Daoy (cell line): ENCODE measurements around the gene GRAP. TPM values are rescaled to one million over a fixed set of nuclear protein-coding genes. Genes with fewer than 3 reads are reported as not detected.
"Not testable (repeated sequence)": the region's sequence is repeated elsewhere in the genome, so short reads cannot be mapped to it uniquely, and the experiment has no call there.

ENCODE experiments used
- DNase-seq: peaks from one replicate; pipeline ENCODE4 v3.0.0-alpha.2; 2015; ENCODE audit warnings: low read depth
- total RNA-seq: library from RNA; depleted of rRNA; stranded (reverse); fragments of >200 nt; shearing (Covaris generic); gene quantifications from 2 replicates; pipeline ENCODE4 v1.2.3, GENCODE V29; 2014; rRNA removed

GRAP gene
- not detected in 2 replicates for total RNA-seq

DNA sequence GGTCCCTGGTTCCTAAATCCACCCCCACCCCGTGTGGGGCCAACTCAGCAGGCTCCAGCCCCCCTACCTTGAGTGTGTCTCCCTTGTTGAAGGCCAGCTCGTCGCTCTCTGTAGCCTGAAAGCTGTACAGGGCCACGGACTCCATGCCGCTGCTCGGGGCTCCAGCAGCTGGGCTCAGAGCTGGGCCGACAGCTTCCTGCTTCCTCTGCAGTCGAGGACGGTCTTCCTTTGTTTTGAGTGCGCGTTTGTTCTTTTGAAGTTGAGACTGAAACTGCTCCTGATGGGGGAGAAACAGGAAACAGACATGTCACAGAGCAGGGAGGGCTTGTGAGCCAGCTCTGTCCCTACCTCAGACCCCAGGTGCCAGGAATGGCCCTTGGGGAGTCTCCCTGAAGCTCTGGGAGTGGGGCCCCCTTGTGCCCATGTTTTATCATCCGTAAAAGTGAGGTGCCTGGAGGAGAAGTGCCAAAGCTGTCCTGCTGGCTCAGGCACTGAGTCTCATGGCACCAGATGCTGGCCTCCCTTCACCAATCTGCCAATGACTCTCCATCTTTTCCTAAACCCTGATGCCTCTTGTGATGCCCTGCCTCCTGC is at the start of gene GRAP:
Gene GRAP, minus strand, starts transcription at position 176 of the 594 bp plus-strand sequence. Its CDS starts 31 bp downstream, at position 145.
- not testable (repeated sequence) for DNase-seq

DNA sequence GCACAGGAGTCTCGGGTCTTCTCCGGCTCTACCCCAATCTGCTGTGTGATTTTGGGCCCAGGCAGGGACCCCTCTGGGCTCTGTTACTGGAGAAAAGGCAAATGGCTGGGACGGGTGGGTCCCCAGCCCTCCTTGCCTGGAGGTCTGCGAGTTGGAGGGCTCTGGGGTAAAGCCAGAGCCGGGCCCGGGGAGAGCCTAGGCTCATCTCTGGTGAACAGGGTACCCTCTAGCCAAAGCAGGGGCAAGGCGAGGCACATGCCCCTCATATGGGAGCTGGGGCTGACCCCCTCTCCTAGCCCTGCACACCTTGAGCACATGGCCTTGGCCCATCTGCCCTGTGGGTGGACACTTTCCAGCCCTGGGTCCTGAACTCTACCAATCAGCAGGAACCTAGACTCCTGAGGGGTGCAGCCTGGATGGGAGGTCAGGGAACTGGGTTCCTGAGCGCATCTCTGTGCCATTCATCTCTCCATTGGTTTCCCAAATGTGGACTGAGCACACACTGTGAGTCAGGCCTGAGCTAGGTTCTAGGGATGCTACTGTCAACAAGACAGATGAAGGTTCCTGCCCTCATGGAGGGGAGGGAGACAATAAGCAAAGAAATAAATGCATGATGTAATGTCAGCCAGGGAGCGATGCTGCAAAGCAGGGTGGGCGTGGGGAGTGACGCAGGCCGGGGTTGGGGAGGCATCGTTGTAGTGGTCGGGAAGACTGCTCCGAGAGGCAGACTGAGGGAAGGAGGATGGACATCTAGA is 47.1 kb upstream of the GRAP start:
- DNase-seq, result not testable (repeated sequence)

DNA sequence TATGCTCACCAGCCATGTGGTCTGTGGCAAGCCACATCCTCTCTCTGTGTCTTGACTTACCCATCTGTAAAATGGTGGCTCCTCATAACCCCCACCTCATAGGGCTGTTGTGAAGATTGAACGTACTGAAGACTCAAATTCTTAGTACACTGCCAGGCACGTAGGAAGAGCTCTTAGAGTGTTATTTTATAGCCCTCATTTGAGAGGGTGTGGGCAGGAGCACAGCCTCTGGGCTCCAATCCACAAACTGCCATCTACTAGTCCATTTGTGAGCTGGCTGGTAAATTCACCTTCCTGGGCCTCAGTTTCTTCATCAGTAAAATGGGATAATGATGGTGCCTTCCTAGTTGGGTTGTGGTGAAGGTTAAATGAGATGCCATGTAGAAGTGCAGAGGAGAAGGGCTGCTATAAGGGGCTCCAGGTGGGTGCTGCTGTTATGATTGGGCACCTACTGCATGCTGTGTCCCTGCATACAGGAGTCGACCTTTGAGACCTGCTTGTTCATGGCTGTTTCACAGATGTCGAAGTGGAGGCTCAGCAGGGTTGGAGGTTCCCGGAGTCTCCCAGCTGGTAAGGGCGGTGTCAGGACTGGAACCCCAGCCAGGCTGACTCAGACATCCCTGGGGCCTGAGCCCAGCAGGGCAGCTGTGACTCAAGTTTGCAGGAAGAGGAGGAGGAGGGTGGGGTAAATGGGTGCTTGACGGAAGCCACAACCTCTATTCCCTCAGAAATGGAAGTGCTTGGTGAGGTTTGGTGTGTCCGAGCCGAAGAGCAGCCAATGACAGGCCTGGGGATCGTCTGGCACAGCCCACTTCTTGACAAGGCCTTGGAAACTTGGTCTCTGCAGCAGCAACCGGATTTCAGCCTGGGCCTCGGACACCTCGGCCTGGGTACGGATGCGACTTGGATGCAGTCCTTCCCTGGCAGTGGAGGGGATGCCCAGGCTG is 46.3 kb upstream of the GRAP start:
- not testable (repeated sequence) for DNase-seq

DNA sequence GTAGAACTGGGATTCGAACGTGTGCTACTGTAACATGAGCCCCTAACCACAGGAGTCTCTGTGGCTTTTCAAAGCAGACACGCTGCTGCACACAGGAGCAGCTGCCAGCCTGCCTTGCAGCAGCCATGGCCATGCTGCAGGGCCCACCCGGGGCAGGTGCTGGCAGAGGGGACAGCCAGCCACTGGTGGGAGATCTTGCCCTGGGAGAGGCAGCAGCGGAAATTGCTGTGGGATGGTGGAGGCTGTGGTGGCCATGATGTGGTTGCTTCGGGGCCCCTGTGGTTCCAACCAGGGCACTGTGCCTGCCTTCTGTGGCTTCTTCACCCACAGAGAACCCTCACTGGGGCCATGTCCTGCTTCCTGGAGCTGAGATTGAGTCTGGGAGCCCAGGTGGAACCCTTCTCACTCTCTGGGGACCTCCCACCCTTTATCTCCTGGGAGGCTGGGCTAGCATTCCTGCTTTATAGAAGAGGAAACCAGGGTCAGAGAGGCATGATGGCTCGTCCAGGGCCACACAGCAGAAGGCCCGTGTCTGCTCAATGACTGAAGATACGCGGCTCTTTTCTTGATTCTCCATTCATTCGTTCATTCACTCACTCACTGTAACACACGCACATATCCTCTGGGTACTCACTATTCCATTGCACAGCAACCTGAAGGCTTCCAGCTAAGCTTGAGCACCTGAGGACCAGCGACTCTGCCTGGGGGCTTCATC is 43.5 kb upstream of the GRAP start:
- not testable (repeated sequence) for DNase-seq

DNA sequence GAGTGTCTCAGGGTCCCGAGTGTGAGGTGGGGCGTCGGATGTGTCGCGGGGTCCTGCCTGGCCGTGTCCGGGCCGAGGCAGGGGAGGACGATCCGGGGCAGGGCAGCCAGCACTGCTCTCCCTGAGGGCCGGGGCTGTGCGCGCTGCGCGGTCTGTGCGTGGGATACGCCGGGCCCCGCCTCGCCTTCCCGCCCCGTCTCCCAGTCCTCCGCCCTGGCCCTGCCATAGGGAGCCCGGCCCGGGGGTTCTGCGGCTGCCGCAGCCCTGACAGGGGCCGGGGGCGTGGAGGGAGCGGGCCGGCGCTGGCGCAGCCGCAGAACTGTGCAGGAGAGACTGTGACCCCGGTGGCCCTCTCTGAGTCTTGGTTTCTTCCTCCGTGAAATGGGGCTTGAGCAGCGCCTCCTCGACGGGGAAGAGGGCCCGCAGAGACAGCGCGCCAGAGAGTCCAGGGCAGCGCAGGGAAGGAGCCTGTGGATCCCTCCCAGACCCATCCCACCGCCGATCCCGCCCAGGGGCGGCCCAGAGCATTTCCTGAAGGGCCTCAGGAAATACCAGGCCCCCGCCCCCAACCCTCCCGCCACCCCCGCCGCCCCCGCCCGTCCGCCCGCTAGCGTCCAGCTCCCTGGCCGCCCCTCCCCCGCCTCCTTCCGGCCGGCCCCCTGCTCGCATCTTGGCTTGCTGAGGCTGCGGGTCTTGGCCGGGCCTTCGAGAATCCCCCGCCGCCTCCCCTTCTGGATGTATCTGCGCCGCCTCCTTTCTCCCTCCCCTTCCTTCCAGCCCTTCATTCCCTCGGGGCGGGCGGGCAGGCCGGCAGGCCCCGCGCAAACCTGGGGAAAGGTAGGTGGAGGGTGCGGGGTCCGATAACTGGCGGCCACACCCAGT is 42.3 kb upstream of the GRAP start:
- DNase-seq, result not testable (repeated sequence)

DNA sequence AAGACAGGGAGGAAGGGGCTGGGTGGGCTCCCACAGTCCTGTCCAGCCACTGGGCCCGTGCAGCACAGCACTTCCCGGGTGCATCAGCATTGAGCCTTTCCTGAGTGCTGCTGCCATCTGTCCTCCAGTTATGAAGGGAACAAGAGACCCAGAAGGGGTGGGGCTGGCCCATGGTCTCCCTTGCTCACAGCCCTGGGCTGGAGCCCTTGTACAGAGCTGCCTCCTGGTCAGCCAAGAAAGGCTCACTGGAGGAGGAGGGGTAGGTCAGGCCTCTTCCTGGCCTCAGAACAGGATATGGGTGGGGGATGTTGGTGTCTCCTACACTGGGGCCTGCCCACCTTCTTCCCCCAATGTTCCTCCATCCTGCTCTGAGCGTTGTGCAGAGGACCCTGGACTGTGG is 30.6 kb upstream of the GRAP start:
- not testable (repeated sequence) for DNase-seq

DNA sequence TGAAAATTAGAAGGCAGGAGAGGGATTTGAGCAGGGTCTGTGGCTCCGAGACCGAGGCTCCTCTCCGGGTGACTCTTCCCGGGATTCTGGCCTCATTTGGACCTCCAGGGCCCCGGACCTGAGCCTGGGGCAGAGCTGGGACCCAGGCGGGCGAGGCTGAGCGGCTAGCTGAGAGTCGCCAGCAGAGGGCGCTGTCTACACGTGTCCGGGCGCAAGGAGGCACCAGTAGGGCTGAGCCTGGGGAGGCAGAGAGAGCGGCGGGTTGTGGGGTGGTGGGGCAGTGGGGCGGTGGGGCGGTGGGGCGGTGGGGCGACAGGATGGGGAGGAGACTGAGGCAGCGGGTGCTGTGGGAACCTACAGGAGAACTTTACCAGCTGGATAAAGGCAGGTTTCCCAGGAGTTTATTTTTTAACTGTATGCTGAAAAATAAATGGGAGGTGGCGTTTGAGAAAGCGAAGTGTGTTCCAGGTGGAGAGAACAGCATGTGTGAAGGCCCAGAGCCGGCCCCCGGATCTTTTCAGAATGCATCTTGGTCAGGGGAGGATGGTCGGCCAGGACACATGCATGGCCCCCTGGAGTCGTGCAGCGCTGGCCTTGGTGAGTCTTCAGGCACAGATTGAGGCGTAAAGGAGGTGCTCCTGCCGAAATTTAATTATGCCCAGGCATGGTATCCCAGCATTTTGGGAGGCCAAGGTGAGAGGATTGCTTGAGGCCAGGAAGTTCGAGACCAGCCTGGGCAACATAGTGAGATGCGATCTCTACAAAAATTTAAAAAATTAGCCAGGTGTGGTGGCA is 29.8 kb upstream of the GRAP start:
- DNase-seq, result not testable (repeated sequence)

DNA sequence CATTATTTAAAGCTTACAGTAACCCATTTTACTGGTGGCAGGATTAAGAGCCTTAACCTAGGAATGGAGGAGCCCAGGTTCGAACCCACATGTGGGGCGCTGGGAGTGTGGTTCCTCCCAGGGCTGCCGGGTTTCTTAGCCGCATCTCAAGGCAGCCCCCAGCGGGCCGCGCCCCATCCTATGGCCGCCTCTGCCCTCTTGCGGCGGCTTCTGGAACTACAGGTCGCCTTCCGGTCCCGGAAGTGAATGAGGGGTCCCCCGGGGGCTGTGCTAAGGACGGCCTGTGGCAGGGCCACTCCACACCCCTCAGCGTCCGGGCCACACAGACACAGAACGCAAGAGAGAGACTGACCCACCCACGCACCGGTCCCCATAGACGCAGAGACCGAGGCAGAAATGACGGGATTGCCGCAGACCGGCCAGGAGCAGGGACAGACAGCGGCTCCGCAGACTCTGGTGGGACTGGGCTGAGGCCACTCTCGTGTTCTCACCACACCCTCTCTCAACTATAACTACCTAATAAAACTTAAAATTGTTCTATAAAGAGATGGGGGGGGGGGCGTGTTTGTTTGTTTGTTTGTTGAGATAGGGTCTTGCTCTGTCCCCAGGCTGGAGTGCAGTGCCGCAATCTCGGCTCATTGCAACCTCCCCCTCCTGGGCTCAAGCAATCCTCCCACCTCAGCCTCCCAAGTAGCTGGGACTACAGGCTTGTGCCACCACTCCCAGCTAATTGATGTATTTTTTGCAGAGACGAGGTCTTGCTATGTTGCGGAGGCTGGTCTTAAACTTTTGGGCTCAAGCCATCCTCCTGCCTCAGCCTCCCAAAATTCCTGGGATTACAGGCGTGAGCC is 23.8 kb upstream of the GRAP start:
- not testable (repeated sequence) for DNase-seq

DNA sequence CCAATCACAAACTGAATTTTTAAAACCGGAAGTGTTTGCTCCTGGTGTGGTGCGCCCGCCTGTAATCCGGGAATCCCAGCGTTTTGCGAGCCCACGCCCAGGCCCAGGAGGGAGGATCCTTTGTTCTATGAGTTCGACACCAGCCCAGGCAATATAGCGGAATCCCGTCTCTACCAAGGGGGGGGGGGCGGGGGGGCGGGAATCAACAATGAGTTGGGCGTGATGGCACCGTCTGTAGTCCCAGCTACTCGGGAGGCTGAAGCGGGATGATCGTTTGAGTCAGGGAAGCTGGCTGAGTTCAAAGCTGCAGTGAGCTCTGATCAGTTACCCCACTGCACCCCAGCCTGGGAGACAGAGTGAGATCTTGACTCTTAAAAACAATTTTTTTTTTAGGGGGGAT is 17.6 kb upstream of the GRAP start:
- DNase-seq, result not testable (repeated sequence)

DNA sequence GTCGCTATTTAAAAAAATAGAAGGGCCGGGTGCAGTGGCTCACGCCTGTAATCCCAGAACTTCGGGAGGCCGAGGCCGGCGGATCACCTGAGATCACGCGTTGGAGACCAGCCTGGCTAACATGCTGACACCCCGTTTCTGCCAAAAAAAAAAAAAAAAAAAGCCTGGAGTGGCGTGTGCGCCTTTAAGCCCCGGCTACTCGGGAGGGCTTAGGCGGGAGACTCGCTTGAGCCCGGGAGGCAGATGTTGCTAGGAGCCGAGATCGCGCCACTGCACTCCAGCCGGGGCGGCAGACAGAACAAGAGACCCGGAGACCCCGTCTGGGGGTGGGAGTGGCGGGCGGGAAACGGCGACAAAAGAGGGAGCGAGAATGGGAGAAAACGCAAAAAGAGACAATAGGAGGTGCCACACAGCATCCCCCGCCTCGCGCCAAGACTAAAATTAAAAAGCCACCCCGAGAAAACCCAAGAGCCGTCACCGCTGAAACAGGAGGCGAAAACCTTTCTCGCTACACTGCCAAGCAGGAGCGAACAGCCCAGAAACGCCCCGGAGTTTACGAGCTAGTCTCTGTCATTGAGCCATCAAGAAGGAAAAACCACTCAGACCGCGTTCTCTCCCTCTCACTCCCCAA is 16.7 kb upstream of the GRAP start:
- not testable (repeated sequence) for DNase-seq

DNA sequence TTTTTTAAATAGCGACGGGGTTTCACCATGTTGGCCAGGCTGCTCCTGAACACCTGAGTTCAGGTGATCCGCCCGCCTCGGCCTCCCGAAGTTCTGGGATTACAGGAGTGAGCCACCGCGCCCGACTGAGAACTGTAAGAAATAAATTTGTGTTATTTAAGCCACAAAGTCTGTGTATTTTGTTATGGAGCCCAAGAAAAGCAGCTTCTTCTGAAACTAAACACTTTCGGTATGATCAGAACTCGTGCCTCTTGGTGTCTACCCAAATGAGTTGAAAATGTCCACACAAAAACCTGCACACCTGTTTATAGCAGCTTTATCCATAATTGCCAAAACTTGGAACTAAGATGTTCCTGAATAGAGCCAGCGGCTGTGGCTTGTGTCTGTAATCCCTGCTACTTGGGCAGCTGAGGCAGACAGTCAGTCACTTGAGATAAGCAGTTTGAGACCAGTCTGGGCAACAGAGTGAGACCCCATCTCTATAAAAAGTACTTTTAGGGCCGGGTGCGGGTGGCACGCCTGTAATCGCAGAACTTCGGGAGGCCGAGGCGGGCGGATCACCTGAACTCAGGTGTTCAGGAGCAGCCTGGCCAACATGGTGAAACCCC is 16.1 kb upstream of the GRAP start:
- DNase-seq, result not testable (repeated sequence)

DNA sequence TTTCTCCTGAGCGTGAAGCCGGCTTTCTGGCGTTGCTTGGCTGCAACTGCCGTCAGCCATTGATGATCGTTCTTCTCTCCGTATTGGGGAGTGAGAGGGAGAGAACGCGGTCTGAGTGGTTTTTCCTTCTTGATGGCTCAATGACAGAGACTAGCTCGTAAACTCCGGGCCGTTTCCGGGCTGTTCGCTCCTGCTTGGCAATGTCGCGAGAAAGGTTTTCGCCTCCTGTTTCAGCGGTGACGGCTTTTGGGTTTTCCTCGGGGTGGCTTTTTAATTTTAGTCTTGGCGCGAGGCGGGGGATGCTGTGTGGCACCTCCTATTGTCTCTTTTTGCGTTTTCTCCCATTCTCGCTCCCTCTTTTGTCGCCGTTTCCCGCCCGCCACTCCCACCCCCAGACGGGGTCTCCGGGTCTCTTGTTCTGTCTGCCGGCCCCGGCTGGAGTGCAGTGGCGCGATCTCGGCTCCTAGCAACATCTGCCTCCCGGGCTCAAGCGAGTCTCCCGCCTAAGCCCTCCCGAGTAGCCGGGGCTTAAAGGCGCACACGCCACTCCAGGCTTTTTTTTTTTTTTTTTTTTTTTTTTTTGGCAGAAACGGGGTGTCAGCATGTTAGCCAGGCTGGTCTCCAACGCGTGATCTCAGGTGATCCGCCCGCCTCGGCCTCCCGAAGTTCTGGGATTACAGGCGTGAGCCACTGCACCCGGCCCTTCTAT is 15.4 kb upstream of the GRAP start:
- DNase-seq, result not testable (repeated sequence)

DNA sequence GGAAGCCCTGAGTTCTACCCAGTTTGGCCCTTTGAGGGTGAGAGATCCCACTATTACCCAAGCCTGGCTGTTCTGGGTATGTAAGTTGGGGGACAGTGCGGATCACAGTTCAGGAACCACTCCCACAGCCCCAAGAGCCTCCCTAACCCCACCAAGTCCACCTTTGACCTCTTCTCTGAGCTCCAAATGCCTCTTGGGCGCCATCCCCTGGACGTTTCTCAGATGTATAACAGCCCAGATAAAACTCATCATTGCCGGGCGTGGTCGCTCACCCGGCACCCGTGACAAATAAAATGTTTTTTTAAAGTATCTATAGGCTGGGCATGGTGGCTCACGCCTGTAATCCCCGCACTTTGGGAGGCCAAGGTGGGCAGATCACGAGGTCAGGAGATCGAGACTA is 8.7 kb upstream of the GRAP start:
- DNase-seq, result not testable (repeated sequence)

DNA sequence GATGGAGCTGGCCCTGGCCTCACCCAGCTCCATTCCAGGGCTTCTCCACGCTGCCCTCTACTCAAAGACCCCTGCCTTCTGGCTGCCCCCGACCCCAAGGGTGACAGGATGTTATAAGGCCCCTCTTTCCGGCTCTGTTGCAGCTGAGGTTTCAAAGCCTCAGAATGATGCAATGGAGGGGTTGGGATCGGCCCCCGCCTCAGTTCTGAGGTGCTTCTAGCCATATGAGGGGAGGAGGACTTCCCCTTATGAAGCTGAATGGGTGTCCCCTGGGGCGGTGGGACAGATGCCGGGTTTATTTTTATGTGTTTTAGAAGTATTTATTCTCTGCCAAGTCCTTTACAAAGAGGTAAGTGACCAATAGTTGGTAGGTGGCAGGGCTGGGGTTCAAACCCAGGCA is 2.1 kb upstream of the GRAP start:
- not testable (repeated sequence) for DNase-seq

DNA sequence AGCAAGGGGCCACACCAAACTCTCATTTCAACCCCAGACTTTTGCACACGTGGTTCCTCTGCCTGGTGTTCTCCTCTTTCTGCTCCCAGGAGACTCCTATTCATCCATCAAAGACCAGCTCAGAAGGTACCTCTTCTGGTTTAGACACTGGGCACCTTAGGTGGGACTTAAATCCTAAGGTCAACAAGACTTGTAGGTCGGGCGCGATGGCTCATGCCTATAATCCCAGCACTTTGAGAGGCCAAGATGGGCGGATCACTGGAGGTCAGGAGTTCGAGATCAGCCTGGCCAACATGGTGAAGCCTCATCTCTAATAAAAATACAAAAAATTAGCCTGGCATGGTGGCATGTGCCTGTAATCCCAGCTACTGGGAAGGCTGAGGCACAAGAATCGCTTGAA is 753 bp upstream of the GRAP start:
- DNase-seq, result not testable (repeated sequence)

DNA sequence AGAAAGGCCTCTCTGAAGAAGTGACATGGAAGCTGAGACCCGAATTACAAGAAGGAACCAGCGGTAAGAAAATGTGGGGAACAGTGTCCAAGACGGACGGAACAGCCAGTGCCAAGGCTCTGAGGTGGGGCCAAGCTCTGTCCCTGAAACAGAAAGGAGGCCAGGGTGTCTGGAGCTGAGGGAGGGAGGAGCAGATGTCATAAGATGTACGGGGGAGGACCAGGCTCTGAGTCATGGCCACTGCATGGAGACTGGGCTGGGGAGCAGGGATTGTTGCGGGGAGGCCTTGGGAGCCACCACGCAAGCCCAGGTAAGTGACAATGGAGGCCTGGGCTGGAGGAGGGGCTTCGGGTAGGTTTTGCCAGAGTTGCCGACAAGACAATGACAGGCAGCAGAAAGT is 2.1 kb downstream of the GRAP start:
- not testable (repeated sequence) for DNase-seq

DNA sequence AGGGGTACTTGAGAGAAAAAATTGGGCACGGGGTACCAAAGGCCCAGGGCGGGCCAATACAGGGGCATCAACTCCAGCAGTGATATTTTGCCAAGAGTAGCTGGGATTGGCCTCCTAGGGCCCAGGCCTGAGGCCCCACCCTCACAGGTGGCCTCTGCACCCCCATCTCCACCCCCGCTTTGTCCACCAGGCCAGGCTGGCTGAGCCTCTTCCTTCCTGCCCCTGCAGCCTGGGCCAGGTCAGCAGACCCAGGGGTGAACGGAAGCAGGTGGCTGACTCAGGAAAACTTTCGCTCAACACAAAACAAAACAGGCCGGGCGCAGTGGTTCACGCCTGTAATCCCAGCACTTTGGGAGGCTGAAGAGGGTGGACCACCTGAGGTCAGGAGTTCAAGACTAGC is 3.7 kb downstream of the GRAP start:
- not testable (repeated sequence) for DNase-seq
